Amniotic stem cell (primary cell): Measurements from ENCODE around the gene FAM20B.

ENCODE experiments used
- DNase-seq: peaks from one replicate; lab custom pipeline; 2025; lab: John Stamatoyannopoulos, UW

FAM20B gene

DNA sequence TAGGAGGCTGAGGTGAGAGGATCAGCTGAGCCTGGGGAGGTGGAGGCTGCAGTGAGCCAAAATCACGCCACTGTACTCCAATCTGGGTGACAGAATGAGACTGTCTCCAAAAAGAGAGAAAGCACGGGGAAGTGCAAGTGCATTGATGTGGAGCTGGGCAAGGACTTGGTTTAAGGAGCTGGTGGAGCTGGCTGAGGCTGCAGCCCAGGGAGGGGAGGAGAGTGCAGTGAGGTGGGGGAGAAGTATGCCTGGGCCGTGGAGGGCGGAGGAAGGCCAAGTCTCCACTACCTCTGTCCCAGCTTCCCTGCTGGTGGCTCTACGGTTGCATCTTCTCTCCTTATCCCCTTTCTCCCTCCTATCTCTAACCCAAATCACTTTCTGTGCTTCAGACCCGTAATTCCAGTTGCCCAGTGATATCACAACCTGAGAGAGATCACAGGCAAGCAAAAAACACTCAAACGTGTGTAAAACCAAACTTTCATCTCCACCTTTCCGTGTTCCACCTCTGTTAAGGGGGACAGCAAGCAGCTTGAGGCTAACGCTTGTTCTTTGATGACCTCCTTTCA lies 67.3 kb downstream of the FAM20B start:
- DNase-seq: no peak

GRCh38 chr1:179094818-179095217 lies 69.1 kb downstream of the FAM20B start:
- DNase-seq: no peak

GRCh38 chr1:179095377-179095776 lies 69.7 kb downstream of the FAM20B start:
- DNase-seq: no peak

- no peak for DNase-seq
Observed at GRCh38 chr1:179095924-179096323, 70.2 kb downstream of the FAM20B start.

DNA sequence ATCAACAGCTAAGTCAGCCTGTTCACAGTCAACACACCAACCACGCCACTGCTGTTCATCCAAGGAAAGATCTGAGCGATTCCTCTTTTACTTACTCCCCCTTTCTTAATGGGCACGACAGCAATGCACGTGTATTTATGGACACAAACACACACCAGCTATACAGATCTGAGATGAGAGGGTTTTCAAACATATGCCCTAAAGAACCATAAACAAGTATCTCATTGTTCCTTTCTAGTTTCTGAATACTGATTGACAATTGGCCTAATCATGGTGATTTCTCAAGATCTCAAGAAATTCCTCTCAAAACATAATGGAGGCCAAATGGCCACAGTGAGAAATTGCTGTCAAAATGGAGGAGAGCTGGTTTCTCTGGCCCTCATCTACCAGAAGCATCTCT lies 74.2 kb downstream of the FAM20B start:
- no peak for DNase-seq

GRCh38 chr1:179101566-179101965 lies 75.9 kb downstream of the FAM20B start:
- no peak for DNase-seq

- DNase-seq: no peak
Observed at GRCh38 chr1:179103999-179104398, 78.3 kb downstream of the FAM20B start.

DNA sequence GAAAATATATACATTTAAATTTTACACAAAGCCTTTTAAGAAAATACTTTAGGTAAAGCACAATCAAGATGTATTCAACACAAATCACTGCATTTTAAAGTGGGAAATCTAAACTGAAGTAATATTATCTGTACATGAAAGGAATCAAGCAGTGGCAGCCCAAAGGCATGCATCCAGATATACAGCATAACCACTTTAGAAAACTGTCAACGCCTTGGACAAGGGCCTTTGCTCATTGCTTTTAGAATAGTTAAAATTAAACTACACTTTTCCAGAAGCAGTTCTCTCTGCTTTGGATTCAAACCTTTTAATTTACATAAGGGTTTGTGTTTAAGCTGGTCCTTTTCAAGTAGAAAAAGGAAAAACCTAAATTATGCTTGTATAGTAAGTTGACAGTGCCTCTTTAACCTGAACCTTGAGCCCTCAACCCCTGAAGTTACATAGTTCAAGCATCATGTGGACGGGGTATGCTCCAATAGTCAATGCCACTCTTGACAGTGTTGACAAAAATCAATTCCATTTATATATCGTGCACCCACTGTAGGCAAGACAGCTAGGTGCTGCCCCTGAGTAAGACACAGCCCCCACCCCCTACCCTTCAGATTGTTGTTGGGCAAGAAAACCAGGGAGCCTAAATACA lies 79.0 kb downstream of the FAM20B start:
- no peak for DNase-seq

DNA sequence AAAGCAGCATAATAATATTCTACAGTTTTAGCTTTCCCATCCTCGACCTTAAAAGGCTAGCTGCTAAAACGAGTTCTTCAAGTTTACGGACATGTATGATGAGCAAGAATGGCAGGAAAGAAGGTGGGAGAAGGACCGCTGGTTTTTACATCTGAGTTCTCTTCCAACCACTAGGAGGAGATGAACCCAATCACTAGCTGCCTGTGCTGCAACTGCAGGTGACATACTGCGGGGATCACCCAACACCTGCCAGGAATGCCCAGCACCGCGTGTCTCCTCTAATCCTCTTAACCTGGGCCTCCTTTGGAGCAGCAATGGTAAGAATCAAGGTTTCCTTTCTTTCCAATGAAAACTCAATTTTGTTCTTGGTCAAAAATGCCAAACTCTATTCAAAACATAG lies 79.7 kb downstream of the FAM20B start:
- no peak for DNase-seq

DNA sequence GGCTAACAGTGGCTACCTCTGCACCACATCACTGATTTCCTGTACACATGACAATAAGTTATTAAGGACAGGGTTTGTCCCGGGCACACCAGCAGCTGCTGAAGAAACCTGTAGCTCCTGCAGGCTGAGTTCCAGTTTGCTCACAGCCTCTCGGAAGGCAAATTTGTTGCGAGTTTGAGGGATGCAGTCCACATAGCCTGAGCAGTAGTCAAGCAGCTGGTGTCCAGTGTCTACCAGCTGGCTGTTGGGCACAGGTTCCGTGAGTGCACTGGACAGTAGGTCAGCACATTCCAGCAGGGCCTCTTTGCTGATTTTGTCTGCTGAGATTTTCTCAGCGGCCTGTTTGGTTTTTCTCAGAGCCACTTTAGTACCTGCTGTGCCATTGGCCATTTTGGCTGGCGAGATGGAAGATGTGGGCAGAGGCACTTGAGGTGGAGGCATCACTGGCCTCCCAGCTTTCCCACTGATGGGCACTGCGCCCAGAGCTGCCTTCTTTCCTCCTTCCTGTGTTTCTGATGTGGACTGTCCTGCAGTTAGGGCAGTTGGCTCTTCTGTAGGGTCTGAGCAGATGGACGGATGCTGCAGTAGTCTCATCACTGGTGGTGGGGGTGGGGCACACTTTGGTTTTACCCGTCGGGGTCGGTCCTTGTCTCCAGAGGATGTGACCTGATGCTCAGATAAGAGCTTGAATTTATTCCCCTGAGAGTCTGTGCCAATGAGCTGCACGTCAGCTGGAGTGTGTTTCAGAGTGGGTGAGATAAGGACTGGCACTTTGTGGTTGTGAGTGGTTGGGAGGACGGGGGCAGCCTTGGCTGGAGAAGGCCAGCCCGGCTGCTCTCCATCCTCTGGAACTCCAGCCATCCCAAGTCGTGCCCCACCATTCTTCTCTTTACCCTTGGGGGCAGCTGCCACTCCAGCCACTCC lies 82.3 kb downstream of the FAM20B start:
- no peak for DNase-seq

DNA sequence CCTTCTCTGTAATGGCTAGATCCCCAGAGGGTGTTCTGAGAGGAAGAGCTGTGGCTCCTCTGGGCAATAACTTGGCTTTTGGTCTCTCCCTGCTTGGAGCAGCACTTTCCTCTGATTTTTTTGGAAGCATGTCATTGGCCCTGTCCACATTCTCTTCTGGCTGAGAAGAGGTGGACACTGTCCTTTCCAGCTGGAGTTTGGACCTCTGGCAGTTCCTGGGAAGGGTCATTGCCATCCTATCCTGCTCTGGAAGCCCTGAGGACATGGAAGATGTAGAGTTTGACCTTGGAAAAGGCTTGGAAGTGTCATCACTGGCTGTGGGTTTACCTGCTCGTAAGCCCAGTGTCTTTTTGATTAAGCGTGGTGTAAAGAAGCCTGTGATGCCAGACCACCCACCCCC lies 83.0 kb downstream of the FAM20B start:
- no peak for DNase-seq

DNA sequence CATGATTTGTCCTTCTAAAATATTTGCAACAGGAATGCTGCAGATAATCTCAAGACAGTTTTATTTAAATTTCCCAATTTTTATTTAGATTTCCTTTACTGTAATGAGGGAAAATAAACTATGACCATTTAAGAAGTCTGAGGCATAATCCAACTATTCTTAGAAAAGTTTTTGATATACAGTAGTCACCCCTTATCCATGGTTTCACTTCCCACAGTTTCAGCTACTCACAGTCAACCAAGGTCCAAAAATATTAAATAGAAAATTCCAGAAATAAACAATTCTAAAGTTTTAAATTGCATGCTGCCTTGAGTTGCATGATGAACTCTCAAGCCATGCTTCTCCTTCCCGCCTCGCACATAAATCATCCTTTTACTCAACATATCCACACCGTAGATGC lies 89.5 kb downstream of the FAM20B start:
- no peak for DNase-seq

DNA sequence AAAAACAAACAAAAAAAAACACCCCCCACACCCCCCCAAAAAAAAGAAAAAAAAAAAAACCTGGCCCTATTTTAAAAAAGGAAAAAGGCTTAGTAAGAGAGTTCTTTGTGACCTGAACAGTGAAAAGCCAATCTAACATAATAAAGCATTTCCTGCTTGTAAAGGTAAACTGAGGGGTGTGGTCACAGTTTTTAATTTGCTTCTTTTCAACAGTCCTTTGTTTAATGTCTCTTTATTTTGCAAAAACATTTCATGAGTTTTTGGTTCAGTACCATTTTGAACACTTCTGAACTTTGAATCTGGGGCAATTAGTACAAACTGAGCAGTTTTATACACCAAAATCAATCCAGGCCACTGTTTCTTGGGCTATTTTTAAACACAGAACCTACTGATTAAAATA lies 93.8 kb downstream of the FAM20B start:
- no peak for DNase-seq

DNA sequence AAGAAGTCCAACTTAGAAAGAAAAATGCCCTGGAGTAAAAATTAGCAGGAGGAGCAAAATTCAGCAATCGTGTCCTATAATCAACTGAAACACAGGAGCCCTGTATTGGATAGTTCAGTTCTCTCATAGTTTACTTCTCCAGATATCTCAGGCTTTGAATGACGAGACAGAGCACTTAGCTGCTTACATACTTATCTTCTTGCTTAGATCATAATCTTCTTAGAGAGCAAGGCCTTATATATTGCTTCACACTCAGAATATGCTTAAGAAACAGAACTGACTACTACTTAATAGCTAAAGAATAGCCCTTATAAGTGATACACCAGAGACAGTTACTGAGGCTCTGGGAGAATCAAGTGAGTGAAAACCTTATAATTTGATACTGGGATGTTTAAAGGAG lies 95.0 kb downstream of the FAM20B start:
- DNase-seq: no peak

DNA sequence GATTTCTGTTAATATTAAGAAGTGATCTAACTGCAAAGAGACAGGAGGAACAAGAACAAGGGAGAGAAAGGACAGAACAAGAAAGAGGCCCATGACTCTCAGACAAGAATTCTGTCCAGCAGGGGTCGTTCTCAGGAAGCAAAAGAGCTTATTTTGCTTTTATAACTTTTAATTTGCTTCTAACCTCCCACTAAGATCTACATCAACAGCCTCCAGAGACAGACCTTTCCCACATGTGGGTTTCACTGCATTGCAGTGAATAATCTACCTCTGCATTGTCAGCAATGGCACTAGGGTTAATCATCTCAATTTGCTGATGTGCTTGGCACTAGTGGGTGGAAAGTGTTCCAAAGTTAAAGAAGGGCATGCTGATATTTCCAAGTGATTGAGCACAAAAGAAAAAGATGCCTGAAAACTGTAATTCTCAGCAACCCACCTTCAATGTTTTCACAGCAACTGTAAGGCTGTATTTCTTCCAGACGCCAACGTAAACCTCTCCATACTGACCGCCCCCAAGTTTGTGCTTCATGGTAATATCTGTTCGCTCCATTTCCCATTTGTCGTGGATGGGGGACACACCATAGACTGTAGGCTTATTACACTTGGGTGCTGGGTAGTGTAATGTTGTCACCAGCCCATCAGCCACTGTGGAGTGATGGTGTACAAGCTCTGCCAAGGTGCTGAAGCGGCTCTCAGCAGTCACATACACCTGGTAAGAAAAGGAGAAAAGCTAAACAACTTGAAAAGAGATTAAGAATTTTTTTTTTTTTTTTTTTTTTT lies 95.7 kb downstream of the FAM20B start:
- no peak for DNase-seq

GRCh38 chr1:179124873-179125272 lies 99.2 kb downstream of the FAM20B start:
- DNase-seq: no peak
